Breast epithelium (tissue), 3 donors: ENCODE results near the gene TAF11.

Source experiments
- POLR2AphosphoS5 ChIP-seq, 3 donors: sonication (generic); formaldehyde crosslinking; IDR thresholded peaks; one replicate each; pipeline ENCODE4 v1.6.1; 2017; ENCODE audit warnings: antibody characterized with exemption in 3 of 3
- TF ChIP-seq, protein P1 (sequence below), 3 donors: fragments of 450-650 bp; IDR thresholded peaks; one replicate each; pipeline ENCODE4 v1.5.1; 2016 to 2017; ENCODE audit warnings: antibody characterized with exemption in 3 of 3, mild to moderate bottlenecking in 3 of 3, moderate library complexity in 3 of 3

DNA sequence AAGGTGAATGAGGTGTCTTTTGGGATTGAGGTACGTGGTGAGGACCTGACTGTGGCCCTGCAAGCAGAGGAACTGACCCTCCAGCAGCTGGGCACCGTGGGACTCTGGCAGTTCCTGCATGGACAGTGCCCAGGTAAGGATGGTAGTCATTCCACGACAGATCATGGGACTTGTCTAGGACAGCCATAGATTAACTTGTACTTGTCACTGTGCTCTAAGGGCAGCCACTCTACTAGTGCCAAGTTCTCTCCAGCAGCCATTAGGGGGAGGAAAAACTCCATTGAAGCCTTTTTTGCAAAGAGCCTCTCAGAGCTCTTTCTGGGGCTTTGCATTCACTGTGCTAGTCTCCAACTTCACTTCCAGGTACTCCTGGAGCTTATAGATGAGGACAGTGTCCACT lies 20.4 kb downstream of the TAF11 start:
- TF ChIP-seq, protein P1, sequence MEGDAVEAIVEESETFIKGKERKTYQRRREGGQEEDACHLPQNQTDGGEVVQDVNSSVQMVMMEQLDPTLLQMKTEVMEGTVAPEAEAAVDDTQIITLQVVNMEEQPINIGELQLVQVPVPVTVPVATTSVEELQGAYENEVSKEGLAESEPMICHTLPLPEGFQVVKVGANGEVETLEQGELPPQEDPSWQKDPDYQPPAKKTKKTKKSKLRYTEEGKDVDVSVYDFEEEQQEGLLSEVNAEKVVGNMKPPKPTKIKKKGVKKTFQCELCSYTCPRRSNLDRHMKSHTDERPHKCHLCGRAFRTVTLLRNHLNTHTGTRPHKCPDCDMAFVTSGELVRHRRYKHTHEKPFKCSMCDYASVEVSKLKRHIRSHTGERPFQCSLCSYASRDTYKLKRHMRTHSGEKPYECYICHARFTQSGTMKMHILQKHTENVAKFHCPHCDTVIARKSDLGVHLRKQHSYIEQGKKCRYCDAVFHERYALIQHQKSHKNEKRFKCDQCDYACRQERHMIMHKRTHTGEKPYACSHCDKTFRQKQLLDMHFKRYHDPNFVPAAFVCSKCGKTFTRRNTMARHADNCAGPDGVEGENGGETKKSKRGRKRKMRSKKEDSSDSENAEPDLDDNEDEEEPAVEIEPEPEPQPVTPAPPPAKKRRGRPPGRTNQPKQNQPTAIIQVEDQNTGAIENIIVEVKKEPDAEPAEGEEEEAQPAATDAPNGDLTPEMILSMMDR (IDR thresholded peaks at IDR 0.05), result no peak
- no peak for TF ChIP-seq POLR2AphosphoS5 (IDR thresholded peaks at IDR 0.05)
